Tibial nerve (tissue), 4 donors: ENCODE measurements around the gene TMEM61. TPM values are rescaled to one million over a fixed set of nuclear protein-coding genes. Genes with fewer than 3 reads are reported as not detected.

Experiments
- DNase-seq, 2 donors: peaks; one replicate each; pipeline ENCODE4 v3.0.0-alpha.2; 2019; ENCODE audit warnings: low spot score in 2 of 2
- H3K27ac ChIP-seq, 4 donors: fragments of 200-600 bp; sonication (generic) in 3 of 4; one replicate each; pipeline ENCODE4 v1.5.1; 2017 to 2019; ENCODE audit warnings: mild to moderate bottlenecking in 1 of 4
- H3K27me3 ChIP-seq, 2 donors: fragments of 200-600 bp; sonication (generic) in 1 of 2; one replicate each; pipeline versions ENCODE4 v1.5.1 to v1.6.0; 2017 to 2019
- H3K36me3 ChIP-seq, 3 donors: fragments of 200-600 bp; sonication (generic); one replicate each; pipeline ENCODE4 v1.5.1; 2018 to 2019
- H3K4me1 ChIP-seq, 4 donors: fragments of 200-600 bp; sonication (generic) in 3 of 4; one replicate each; pipeline ENCODE4 v1.5.1; 2017 to 2019
- H3K4me3 ChIP-seq, 4 donors: fragments of 200-600 bp; sonication (generic) in 3 of 4; one replicate each; pipeline ENCODE4 v1.5.1; 2017 to 2019; ENCODE audit warnings: mild to moderate bottlenecking in 1 of 4, moderate library complexity in 1 of 4
- H3K9me3 ChIP-seq, 4 donors: fragments of 200-600 bp; sonication (generic) in 3 of 4; one replicate each; pipeline ENCODE4 v1.5.1; 2017 to 2019
- EP300 ChIP-seq, 2 donors: sonication (generic); formaldehyde crosslinking; IDR thresholded peaks; one replicate each; pipeline ENCODE4 v1.6.1; 2017; ENCODE audit warnings: antibody characterized with exemption in 2 of 2, mild to moderate bottlenecking in 1 of 2
- POLR2A ChIP-seq, 2 donors: fragments of 450-650 bp; IDR thresholded peaks; one replicate each; pipeline ENCODE4 v1.6.1; 2017; ENCODE audit warnings: antibody characterized with exemption in 2 of 2, mild to moderate bottlenecking in 2 of 2, moderate library complexity in 2 of 2
- WGBS, 2 donors: methylation state at CpG; one replicate each; pipeline ENCODE4 v1.1.5; 2018; 5-methylcytosine and 5-hydroxymethylcytosine counted together
- total RNA-seq, 4 donors: library from RNA; depleted of rRNA; stranded (reverse); fragments of >200 nt; gene quantifications; one replicate each; pipeline ENCODE4 v1.1.0, GENCODE V29; 2016
- TF ChIP-seq, protein P1 (sequence below), 5 experiments: fragments of 200-600 bp in 3 of 5; fragments of 450-650 bp in 2 of 5; sonication (generic) in 3 of 5; IDR thresholded peaks; one replicate each; pipeline ENCODE4 v1.5.1; 2016 to 2019; ENCODE audit warnings: antibody characterized with exemption in 5 of 5, mild to moderate bottlenecking in 3 of 5, moderate library complexity in 2 of 5

TMEM61 gene
- total RNA-seq, 4 donors from 2014 or later, result 0.84 TPM; not detected in 3

DNA sequence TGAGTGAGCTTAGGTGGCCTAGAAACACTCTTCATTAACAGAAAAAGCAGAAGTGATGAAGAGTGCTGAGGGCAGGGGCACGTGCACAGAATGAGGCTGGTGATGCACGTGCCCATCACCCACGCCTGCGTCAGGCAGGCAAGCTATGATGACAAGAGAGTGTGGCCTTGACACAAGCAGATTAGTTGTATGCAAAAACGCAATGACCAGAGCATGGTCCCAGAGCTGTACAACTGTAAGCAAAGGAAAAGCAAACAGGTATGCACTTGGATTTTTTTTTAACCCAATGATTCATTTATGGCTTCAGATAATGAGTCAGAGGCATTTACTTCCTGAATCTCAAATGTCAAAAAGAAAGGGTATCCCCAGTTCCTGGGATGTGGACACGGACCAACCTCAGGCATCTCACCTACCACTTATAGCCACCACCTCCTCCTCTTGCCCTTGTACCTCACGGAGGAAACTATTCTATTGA is 9.1 kb upstream of the TMEM61 start:
- Histone ChIP-seq H3K27me3 (no peaks in the 10 kb centered on the region), H3K4me1 (peaks cover 0 to 10% (median 0%) of the 10 kb centered on the region in 4 donors), H3K27ac (no peak overlapping the region), H3K4me3 (no peak overlapping the region), H3K9me3 (no peaks in the 10 kb centered on the region), H3K36me3 (no peaks in the 10 kb centered on the region)
- TF ChIP-seq POLR2A (IDR thresholded peaks at IDR 0.05) (no peak), EP300 (IDR thresholded peaks at IDR 0.05) (no peak)
- TF ChIP-seq, protein P1, sequence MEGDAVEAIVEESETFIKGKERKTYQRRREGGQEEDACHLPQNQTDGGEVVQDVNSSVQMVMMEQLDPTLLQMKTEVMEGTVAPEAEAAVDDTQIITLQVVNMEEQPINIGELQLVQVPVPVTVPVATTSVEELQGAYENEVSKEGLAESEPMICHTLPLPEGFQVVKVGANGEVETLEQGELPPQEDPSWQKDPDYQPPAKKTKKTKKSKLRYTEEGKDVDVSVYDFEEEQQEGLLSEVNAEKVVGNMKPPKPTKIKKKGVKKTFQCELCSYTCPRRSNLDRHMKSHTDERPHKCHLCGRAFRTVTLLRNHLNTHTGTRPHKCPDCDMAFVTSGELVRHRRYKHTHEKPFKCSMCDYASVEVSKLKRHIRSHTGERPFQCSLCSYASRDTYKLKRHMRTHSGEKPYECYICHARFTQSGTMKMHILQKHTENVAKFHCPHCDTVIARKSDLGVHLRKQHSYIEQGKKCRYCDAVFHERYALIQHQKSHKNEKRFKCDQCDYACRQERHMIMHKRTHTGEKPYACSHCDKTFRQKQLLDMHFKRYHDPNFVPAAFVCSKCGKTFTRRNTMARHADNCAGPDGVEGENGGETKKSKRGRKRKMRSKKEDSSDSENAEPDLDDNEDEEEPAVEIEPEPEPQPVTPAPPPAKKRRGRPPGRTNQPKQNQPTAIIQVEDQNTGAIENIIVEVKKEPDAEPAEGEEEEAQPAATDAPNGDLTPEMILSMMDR (IDR thresholded peaks at IDR 0.05), result no peak
- DNase-seq, result no peak
- WGBS, 2 donors, result 80 to 85% methylated on average over 7 of the region's 7 CpGs

DNA sequence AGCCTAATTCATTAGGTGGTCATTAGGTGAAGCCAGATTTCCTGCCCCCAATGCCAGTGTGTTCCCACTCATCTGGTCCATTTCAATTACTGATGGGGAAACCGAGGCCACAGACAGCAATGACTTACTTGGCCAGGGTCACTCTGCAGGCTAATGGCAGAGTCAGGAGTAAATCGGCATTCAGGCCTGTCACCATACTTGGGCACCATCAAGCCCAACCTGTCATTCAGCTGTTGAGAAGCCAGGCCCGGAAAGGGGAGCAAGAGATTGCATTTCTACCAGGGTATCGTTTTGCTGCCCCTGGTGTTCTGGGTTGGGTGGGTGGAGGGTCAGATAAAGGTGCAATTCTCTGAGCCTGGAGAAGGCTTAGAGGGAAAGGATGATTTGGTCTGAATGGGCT is 8.0 kb upstream of the TMEM61 start:
- H3K4me3 ChIP-seq, result no peak overlapping the region
- DNase-seq, result no peak
- no peaks in the 10 kb centered on the region for H3K36me3 ChIP-seq
- H3K4me1 ChIP-seq, result peaks cover 0 to 10% (median 0%) of the 10 kb centered on the region in 4 donors
- TF ChIP-seq, protein P1 (IDR thresholded peaks at IDR 0.05), result no peak
- TF ChIP-seq EP300 (IDR thresholded peaks at IDR 0.05), result no peak
- TF ChIP-seq POLR2A (IDR thresholded peaks at IDR 0.05), result no peak
- H3K27ac ChIP-seq, result peak overlapping the region in 1 of 4 donors; percentile 23
- no peaks in the 10 kb centered on the region for H3K9me3 ChIP-seq
- no peaks in the 10 kb centered on the region for H3K27me3 ChIP-seq
- 77 to 82% methylated on average over 4 of the region's 4 CpGs for WGBS, 2 donors

DNA sequence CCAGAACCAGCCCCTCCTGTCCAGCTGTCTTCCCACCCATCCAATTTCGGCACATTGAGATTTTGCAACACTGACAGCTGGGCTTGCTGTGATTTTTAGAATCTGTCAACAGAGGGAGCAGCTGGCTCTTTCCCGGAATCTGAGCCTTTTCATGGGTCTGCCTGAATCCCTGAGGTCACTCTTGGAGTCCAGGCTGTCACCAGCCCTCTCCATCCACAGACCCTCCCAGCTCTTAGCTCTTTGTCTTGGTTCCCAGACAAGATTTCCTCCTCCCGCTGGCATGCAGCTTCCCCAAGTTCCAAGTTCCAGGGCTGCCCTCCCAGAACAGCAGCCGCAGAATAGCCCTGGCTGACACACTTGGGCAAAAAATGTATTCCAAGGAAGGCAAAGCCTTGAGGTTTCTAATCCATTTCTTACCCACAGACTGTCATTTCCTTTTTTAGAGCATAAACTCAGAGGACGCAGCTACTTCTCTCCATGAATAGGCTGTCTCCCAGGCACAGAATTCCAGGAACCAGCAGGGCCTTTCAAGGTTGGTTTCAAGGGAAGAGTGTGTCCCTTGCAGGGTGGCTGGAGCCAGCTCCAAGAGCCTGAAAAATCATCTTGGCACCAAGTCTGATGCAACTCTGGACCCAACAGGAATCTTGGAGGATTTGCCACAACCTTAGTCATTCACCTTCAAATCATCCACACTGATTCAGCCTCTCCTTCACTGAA is 7.1 kb upstream of the TMEM61 start:
- Histone ChIP-seq H3K4me1 (peaks cover 0 to 10% (median 0%) of the 10 kb centered on the region in 4 donors), H3K9me3 (no peaks in the 10 kb centered on the region), H3K36me3 (no peaks in the 10 kb centered on the region), H3K27ac (peak overlapping the region in 2 of 4 donors; percentile 43), H3K4me3 (no peak overlapping the region), H3K27me3 (no peaks in the 10 kb centered on the region)
- no peak for TF ChIP-seq EP300 (IDR thresholded peaks at IDR 0.05)
- TF ChIP-seq, protein P1 (IDR thresholded peaks at IDR 0.05), result peak in 3 of 5 experiments; percentile 15 to 25 (median 21)
- WGBS, 2 donors, result 19 to 27% methylated on average over 5 of the region's 5 CpGs
- DNase-seq, result peak in 1 of 2 donors; percentile 36

DNA sequence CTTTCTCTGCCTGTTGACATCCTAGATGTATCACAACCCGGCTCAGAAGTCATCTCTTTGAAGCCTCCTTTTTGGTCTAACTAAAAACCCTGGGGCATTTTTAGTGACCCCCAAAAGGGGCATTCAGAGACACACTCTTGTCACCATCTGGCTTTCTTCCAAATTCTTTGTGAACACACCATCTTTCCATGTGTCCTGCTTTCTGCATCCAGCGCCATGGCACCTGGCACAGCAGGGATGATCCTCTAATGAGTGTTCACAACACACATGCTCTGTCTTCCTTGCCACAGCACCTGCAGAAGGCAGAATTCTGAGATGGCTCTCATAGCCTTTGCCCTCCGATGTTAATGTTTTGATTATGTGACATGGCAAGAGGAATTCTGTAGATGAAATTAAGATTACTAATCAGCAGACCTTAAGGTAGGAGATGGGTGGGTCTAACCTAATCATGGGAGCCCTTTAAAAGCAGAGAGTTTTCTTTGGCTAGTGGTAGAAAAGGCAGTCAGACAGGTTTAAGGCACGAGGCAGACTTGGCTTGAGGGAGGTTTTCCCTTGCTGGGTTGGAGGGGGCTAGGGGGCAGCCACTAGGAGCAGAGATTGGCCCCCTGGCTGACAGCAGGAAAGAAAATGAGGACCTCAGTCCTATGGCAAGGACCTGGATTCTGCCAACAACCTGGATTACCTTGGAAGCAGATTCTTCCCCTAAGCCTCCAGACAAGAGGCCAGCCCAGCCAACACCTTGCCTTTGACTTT is 4.9 kb upstream of the TMEM61 start:
- no peak overlapping the region for H3K27ac ChIP-seq

More for the DNA sequence above, 4.9 kb upstream of the TMEM61 start:
- DNase-seq, result no peak
- H3K27me3 ChIP-seq, result peaks cover 0 to 12% of the 10 kb centered on the region in 2 donors
- WGBS, 2 donors, result 67 to 80% methylated on average over 4 of the region's 4 CpGs
- no peak for TF ChIP-seq POLR2A (IDR thresholded peaks at IDR 0.05)
- TF ChIP-seq EP300 (IDR thresholded peaks at IDR 0.05), result no peak
- TF ChIP-seq, protein P1 (IDR thresholded peaks at IDR 0.05), result no peak
- H3K4me1 ChIP-seq, result peaks cover 0 to 17% (median 0%) of the 10 kb centered on the region in 4 donors
- no peaks in the 10 kb centered on the region for H3K36me3 ChIP-seq
- H3K4me3 ChIP-seq, result no peak overlapping the region
- H3K9me3 ChIP-seq, result no peaks in the 10 kb centered on the region
